NCI-H187 treated with DMSO at 0.1 percent for 48 hours (cell line): ENCODE results near the gene PATZ1.

ENCODE experiments used
- DNase-seq: peaks from one replicate; lab custom pipeline; 2025; lab: John Stamatoyannopoulos, UW

The PATZ1 gene

DNA sequence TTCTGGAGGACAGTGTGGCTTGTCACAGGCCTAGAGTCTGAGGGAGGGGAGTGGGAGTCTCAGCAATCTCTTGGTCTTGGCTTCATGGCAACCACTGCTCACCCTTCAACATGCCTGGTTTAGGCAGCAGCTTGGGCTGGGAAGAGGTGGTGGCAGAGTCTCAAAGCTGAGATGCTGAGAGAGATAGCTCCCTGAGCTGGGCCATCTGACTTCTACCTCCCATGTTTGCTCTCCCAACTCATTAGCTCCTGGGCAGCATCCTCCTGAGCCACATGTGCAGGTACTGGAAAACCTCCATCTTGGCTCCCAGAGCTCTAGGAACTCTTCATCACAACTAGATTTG lies 66.8 kb downstream of the PATZ1 start:
- no peak for DNase-seq

DNA sequence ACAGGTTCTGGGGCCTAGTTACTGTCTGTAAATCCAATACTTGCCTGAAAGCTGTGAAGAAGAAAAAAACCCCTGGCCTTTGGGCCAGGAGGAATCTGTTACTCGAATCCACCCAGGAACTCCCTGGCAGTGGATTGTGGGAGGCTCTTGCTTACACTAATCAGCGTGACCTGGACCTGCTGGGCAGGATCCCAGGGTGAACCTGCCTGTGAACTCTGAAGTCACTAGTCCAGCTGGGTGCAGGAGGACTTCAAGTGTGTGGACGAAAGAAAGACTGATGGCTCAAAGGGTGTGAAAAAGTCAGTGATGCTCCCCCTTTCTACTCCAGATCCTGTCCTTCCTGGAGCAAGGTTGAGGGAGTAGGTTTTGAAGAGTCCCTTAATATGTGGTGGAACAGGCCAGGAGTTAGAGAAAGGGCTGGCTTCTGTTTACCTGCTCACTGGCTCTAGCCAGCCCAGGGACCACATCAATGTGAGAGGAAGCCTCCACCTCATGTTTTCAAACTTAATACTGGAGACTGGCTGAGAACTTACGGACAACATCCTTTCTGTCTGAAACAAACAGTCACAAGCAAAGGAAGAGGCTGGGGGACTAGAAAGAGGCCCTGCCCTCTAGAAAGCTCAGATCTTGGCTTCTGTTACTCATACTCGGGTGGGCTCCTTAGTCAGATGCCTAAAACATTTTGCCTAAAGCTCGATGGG lies 67.4 kb downstream of the PATZ1 start:
- DNase-seq: no peak

DNA sequence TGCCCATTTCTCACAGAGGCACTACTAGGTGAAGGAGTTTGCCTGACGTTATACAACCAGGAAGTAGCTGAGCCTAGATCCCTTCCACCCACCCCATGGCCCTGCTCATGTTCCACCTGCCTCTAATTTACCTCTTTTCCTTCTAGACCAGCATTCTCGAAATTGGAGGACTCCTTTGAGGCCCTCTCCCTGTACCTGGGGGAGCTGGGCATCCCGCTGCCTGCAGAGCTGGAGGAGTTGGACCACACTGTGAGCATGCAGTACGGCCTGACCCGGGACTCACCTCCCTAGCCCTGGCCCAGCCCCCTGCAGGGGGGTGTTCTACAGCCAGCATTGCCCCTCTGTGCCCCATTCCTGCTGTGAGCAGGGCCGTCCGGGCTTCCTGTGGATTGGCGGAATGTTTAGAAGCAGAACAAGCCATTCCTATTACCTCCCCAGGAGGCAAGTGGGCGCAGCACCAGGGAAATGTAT lies 68.0 kb downstream of the PATZ1 start:
- no peak for DNase-seq

DNA sequence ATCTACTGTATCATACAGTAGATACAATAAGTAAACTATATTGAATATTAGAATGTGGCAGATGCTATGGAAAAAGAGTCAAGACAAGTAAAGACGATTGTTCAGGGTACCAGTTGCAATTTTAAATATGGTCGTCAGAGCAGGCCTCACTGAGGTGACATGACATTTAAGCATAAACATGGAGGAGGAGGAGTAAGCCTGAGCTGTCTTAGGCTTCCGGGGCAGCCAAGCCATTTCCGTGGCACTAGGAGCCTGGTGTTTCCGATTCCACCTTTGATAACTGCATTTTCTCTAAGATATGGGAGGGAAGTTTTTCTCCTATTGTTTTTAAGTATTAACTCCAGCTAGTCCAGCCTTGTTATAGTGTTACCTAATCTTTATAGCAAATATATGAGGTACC lies 68.4 kb downstream of the PATZ1 start:
- DNase-seq: no peak

DNA sequence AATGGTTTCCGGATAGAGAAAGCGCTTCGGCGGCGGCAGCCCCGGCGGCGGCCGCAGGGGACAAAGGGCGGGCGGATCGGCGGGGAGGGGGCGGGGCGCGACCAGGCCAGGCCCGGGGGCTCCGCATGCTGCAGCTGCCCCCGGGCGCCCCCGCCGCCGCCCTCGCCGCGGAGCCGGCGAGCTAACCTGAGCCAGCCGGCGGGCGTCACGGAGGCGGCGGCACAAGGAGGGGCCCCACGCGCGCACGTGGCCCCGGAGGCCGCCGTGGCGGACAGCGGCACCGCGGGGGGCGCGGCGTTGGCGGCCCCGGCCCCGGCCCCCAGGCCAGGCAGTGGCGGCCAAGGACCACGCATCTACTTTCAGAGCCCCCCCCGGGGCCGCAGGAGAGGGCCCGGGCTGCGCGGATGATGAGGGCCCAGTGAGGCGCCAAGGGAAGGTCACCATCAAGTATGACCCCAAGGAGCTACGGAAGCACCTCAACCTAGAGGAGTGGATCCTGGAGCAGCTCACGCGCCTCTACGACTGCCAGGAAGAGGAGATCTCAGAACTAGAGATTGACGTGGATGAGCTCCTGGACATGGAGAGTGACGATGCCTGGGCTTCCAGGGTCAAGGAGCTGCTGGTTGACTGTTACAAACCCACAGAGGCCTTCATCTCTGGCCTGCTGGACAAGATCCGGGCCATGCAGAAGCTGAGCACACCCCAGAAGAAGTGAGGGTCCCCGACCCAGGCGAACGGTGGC lies 69.5 kb downstream of the PATZ1 start:
- no peak for DNase-seq
